NB4 (cell line): ENCODE data around the gene SH2D3C.
A peak's percentile ranks its signal among the peaks of the same experiment; 100 is the strongest.

ENCODE experiments used
- DNase-seq: peaks from one replicate; pipeline ENCODE4 v3.0.0; 2010; ENCODE audit warnings: low read depth
- H3K4me3 ChIP-seq: one replicate; pipeline ENCODE4 v1.5.1; 2011; ENCODE audit warnings: mild to moderate bottlenecking, low read depth, low read length, moderate library complexity
- MYC ChIP-seq: IDR thresholded peaks from 2 replicates; pipeline ENCODE4 v1.6.1; 2011; ENCODE audit warnings: low read depth, low read length
- POLR2A ChIP-seq: IDR thresholded peaks from 2 replicates; pipeline ENCODE4 v1.6.1; 2011; ENCODE audit warnings: mild to moderate bottlenecking; ENCODE audit not compliant: insufficient read length; ENCODE audit errors: extremely low read depth
- TF ChIP-seq, protein P1 (sequence below): IDR thresholded peaks from 2 replicates; pipeline ENCODE4 v1.6.1; 2011; ENCODE audit warnings: low read depth, low read length
- TF ChIP-seq, protein P2 (sequence below): IDR thresholded peaks from one replicate; pipeline ENCODE4 v1.5.1; 2012; ENCODE audit warnings: low read depth, low read length

Gene SH2D3C

DNA sequence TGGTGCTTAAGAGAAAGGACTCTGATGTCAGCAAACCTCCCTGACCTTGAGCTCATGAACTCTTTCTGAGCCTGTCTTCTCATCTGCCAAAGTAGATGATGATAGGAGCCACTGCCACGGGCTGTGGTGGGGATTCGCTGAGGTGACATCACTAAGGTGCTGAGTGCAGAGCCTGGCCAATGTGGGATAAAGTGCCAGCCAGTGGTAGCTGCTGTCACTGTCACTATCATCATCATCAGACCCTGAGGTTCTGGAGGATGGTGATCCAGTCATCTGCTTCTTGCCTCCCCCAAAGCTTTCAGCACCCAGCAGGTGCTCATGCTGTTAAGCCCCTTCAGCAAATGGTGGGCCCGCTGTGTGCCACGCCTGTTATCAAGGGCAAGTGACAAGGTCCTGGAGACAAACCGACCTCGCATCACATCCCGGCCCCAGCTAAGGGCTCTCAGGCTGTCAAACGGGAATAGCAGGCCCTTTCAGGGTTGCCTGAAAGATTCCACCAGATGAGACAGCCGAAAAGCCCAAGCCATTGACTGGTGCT, 30.6 kb upstream of the SH2D3C start:
- no peak for DNase-seq
- no peak for TF ChIP-seq POLR2A
- TF ChIP-seq, protein P1, sequence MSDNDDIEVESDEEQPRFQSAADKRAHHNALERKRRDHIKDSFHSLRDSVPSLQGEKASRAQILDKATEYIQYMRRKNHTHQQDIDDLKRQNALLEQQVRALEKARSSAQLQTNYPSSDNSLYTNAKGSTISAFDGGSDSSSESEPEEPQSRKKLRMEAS: no peak
- TF ChIP-seq, protein P2, sequence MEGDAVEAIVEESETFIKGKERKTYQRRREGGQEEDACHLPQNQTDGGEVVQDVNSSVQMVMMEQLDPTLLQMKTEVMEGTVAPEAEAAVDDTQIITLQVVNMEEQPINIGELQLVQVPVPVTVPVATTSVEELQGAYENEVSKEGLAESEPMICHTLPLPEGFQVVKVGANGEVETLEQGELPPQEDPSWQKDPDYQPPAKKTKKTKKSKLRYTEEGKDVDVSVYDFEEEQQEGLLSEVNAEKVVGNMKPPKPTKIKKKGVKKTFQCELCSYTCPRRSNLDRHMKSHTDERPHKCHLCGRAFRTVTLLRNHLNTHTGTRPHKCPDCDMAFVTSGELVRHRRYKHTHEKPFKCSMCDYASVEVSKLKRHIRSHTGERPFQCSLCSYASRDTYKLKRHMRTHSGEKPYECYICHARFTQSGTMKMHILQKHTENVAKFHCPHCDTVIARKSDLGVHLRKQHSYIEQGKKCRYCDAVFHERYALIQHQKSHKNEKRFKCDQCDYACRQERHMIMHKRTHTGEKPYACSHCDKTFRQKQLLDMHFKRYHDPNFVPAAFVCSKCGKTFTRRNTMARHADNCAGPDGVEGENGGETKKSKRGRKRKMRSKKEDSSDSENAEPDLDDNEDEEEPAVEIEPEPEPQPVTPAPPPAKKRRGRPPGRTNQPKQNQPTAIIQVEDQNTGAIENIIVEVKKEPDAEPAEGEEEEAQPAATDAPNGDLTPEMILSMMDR: no peak
- no peak for TF ChIP-seq MYC
- no peak overlapping the region for H3K4me3 ChIP-seq

DNA sequence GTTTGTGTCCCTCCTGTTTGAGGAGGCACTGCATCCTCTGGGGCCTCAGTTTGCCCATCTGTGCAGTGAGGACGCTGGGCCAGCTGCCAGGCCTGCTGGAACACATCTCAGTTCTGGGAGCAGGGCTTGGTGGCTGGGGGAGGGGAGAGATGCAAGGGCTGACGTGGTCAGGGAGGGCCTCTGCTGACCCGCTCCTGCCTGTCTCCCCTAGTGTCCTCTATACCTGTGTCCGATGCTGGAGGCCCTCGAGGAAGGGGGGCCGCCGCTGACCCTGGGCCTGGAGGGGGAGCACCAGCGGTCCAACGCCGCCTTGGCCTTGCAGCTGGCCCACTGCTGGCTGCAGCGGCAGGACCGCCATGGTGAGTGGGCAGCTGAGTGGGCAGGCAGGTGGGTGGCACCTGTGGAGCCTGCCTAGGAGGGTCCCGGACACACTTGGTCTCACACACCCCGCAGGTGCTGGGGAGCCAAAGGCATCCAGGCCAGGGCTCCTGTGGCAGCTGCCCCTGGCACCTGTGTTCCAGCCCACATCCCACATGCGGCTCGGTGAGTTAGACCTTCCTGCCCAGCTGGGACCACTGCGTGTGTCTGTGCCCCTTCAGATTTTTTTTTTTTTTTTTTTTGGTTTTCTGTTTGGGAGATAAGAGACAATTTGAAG, 30.0 kb upstream of the SH2D3C start:
- no peak for DNase-seq
- no peak overlapping the region for H3K4me3 ChIP-seq

DNA sequence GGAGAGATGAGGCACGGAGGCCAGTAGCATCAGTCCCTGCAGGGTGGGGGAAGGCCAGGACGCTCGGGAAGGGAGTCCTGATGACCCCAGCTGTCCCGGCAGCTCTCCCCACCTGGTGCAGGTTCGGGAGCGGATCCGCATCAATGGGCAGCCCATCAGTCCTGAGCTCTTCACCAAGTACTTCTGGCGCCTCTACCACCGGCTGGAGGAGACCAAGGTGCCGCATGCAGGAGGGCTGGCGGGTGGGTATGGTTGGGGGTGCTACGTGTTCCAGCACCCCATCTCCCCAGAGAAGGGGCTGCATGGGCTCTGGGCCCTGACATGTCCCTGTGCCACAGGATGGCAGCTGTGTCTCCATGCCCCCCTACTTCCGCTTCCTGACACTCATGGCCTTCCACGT, 28.4 kb upstream of the SH2D3C start:
- H3K4me3 ChIP-seq: no peak overlapping the region
- TF ChIP-seq, protein P1: no peak
- no peak for TF ChIP-seq POLR2A
- TF ChIP-seq, protein P2: no peak
- no peak for TF ChIP-seq MYC
- DNase-seq: no peak

More for the DNA sequence above, 30.0 kb upstream of the SH2D3C start:
- TF ChIP-seq, protein P2: no peak
- TF ChIP-seq, protein P1: no peak
- TF ChIP-seq MYC: no peak
- TF ChIP-seq POLR2A: no peak

DNA sequence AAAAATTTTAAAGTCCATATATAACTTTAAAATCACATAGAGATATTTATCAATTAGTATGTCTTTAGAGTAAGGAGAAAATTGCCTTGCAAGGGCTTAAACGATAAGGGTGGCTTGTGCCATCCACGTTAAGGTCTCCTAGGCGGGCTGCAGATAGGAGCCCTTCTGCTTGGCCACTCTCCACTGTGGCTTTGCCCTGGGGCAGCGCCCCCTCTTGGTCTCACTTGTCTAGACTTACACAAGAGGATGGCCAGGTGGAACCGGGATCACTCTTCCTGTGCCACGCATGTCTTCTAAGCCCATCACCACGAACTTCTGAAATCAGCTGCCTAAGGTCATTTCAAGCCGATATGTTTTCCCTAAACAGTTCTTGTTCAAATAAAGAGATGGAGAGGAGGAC, 27.2 kb upstream of the SH2D3C start:
- DNase-seq: peak; percentile 63
- H3K4me3 ChIP-seq: no peak overlapping the region
- TF ChIP-seq, protein P2: peak; percentile 53
- TF ChIP-seq MYC (no peak), POLR2A (no peak)
- TF ChIP-seq, protein P1: no peak

DNA sequence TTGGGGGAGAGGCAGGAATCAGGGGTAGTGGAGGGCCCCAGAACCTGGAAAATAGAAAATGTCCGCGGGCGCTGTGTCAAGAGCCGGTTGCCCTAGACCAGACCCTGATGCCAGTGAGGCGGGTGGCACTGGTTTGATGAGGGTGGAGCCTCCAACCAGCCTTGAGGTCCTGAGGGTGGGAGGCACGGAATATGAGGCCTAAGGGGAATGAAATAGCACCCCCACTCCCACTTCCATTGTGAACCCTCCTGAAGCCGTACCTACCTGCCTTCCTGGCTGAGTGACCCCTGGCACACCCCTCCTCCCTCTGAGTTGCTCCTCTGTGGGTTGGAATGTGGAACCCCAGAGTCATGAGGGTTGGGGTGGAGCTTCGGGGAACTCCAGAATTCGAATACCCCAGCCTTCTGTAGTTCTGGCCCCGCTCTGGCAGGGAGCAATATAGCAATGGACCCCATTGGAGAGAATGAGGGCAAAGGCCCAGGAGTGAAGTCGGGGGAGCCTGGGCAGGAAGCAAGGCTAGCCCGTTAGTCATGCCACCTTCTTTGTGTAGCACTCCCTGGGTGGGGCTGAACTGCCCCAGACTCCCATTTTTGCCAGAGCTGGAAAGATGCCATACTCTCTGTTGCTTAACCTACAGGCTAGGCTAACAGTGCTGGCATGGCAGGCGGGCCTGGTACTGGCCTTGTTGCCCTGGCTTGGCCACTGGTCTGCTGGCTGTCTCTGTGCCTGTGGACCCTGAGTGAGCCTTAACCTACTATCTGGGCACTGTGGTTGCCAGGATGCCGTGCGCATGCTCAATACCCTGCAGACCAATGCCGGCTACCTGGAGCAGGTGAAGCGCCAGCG, 25.3 kb upstream of the SH2D3C start:
- peak; percentile 38 for DNase-seq
- peak overlapping the region; percentile 91 for H3K4me3 ChIP-seq
- no peak for TF ChIP-seq POLR2A
- TF ChIP-seq, protein P1: no peak
- no peak for TF ChIP-seq MYC
- TF ChIP-seq, protein P2: no peak
